GM12878 (cell line): ENCODE measurements around the gene PHF20. TPM values are rescaled to one million over a fixed set of nuclear protein-coding genes. Genes with fewer than 3 reads are reported as not detected.

Experiments
- CBFB ChIP-seq: IDR thresholded peaks from 2 replicates; pipeline ENCODE4 v1.6.1; 2016; ENCODE audit warnings: antibody characterized with exemption, low read depth
- CBX5 ChIP-seq: sonication (generic); IDR thresholded peaks from 2 replicates; pipeline ENCODE4 v1.6.1; 2016; ENCODE audit warnings: low read depth, moderate library complexity, mild to moderate bottlenecking, inconsistent platforms
- CHD2 ChIP-seq: IDR thresholded peaks from 2 replicates; pipeline ENCODE4 v1.6.1; 2011; ENCODE audit warnings: low read depth, low read length, improper control_type of control experiment, borderline replicate concordance
- CREB1 ChIP-seq: IDR thresholded peaks from 2 replicates; pipeline ENCODE4 v1.6.1; 2012; ENCODE audit warnings: low read depth, mild to moderate bottlenecking, inconsistent platforms
- NBN ChIP-seq: fragments of 450-650 bp; IDR thresholded peaks from 2 replicates; pipeline ENCODE4 v1.6.1; 2016
- NR2C1 ChIP-seq: fragments of 450-650 bp; IDR thresholded peaks from 2 replicates; pipeline ENCODE4 v1.6.1; 2017; ENCODE audit warnings: antibody characterized with exemption, mild to moderate bottlenecking, moderate library complexity
- PAX5 ChIP-seq: IDR thresholded peaks from 2 replicates; pipeline ENCODE4 v1.6.1; 2011; ENCODE audit warnings: low read depth, low read length, borderline replicate concordance
- PAX8 ChIP-seq: fragments of 450-650 bp; IDR thresholded peaks from 2 replicates; pipeline ENCODE4 v1.6.1; 2017; ENCODE audit warnings: mild to moderate bottlenecking, moderate library complexity
- RELA ChIP-seq: fragments of 450-650 bp; IDR thresholded peaks from 2 replicates; pipeline ENCODE4 v1.8.0; 2014; ENCODE audit warnings: borderline replicate concordance; ENCODE audit not compliant: partially characterized antibody
- RFX5 ChIP-seq: IDR thresholded peaks from 2 replicates; pipeline ENCODE4 v1.6.1; 2011; ENCODE audit warnings: low read depth, low read length, improper control_type of control experiment
- SMAD1 ChIP-seq: fragments of 450-650 bp; IDR thresholded peaks from 2 replicates; pipeline ENCODE4 v1.6.1; 2018; ENCODE audit warnings: mild to moderate bottlenecking, low read depth; ENCODE audit not compliant: partially characterized antibody
- SRF ChIP-seq, 2 experiments: IDR thresholded peaks; 2 replicates each; pipeline ENCODE4 v1.6.1; 2011; ENCODE audit warnings: low read depth in 2 of 2, low read length in 2 of 2, mild to moderate bottlenecking in 1 of 2, moderate library complexity in 1 of 2
- TAF1 ChIP-seq: IDR thresholded peaks from 2 replicates; pipeline ENCODE4 v1.6.1; 2011; ENCODE audit warnings: mild to moderate bottlenecking, low read depth, low read length, borderline replicate concordance
- TARDBP ChIP-seq: IDR thresholded peaks from 2 replicates; pipeline ENCODE4 v1.6.1; 2016; ENCODE audit warnings: borderline replicate concordance
- TBL1XR1 ChIP-seq: IDR thresholded peaks from 2 replicates; pipeline ENCODE4 v1.6.1; 2012; ENCODE audit warnings: low read depth, low read length, improper control_type of control experiment
- USF1 ChIP-seq: IDR thresholded peaks from 2 replicates; pipeline ENCODE4 v1.6.1; 2011; ENCODE audit warnings: borderline replicate concordance, low read depth, mild to moderate bottlenecking, moderate library complexity, mixed read lengths, low read length; ENCODE audit not compliant: insufficient read depth; ENCODE audit errors: extremely low read length
- YY1 ChIP-seq: IDR thresholded peaks from 2 replicates; pipeline ENCODE4 v1.6.1; 2011; ENCODE audit warnings: low read depth, mild to moderate bottlenecking, low read length
- polyA plus RNA-seq, 11 experiments: library from polyadenylated mRNA; depleted of rRNA in 4 of 11; unstranded in 6 of 11; stranded (reverse) in 5 of 11; fragments of >200 nt; fragmentation: Nextera tagmentation in 4 of 11; fragmentation: Illumina TruSeq in 1 of 11; extraction: Ambion mirVana in 4 of 11; extraction: Trizol in 1 of 11; gene quantifications; 1 replicate in 1 of 11; 2 replicates in 10 of 11; pipeline versions ENCODE4 v1.2.1 to v1.2.3, GENCODE V29; 2011 to 2016; ENCODE audit warnings: inconsistent platforms in 2 of 11, missing spikeins in 2 of 11, low read depth in 1 of 11
- total RNA-seq, 4 experiments: library from RNA; depleted of rRNA in 3 of 4; stranded (reverse); fragments of >200 nt in 3 of 4; fragmentation: Illumina TruSeq in 1 of 4; extraction: Trizol in 1 of 4; gene quantifications; 2 replicates each; pipeline versions ENCODE4 v1.2.1 to v1.2.3, GENCODE V29; 2013 to 2021
- TF ChIP-seq, protein P1 (sequence below): fragments of 450-650 bp; IDR thresholded peaks from 2 replicates; pipeline ENCODE4 v1.6.1; 2018; ENCODE audit warnings: borderline replicate concordance, mild to moderate bottlenecking; ENCODE audit not compliant: partially characterized antibody
- TF ChIP-seq, protein P2 (sequence below): fragments of 450-650 bp; IDR thresholded peaks from 2 replicates; pipeline ENCODE4 v1.6.1; 2016; ENCODE audit warnings: mild to moderate bottlenecking, moderate library complexity, borderline replicate concordance
- TF ChIP-seq, protein P3 (sequence below): IDR thresholded peaks from 2 replicates; pipeline ENCODE4 v1.6.1; 2011; ENCODE audit warnings: low read depth, mild to moderate bottlenecking, low read length, moderate library complexity, borderline replicate concordance; ENCODE audit errors: extremely low read depth
- TF ChIP-seq, protein P4 (sequence below): IDR thresholded peaks from 2 replicates; pipeline ENCODE4 v1.6.1; 2011; ENCODE audit warnings: mild to moderate bottlenecking, low read depth, low read length, moderate library complexity; ENCODE audit not compliant: insufficient replicate concordance

PHF20 gene
- total and polyA plus RNA-seq, 10 of the 15 experiments (the other 5 are each of a cell fraction or from before 2014, with no cell fraction given) = 31.6 to 91.2 (median 46.8) TPM

DNA sequence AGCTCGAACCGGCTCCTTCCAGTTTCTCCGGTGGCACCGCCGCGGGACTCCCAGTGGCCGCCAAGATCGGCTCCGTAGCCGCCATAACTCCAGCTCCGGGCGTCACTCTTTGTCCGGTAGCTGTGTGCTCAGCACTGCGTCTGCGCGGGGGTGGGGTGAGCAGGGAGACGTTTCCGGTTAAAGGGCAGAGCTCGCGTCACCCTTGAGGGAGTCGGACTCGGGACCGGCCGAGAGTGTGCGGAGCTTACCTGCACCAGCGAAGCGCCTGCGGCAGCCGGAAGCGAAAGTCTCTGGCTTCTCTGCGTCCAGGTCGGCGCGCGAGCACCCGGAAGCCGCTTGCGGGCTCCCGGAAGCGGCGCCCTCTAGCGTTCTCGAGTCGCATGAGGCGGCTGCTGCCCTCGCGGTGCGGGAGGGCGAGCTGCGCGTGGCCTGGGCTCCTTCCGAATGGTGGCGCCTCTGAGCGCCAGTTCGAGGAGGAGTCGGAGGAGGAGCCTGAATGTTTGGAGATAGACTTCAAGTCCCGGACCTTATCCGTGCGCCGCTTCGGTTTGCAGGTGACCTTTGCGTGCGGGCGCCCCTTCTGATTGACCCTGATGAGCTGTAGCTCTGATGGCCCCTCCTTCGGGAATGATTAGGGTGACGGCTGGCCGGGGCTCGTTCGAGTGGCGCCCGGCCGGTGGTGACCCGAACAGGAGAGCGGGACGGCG is 182.5 kb downstream of the PHF20 start, which contains the start of gene SCAND1 (continued):
- TF ChIP-seq, protein P1, sequence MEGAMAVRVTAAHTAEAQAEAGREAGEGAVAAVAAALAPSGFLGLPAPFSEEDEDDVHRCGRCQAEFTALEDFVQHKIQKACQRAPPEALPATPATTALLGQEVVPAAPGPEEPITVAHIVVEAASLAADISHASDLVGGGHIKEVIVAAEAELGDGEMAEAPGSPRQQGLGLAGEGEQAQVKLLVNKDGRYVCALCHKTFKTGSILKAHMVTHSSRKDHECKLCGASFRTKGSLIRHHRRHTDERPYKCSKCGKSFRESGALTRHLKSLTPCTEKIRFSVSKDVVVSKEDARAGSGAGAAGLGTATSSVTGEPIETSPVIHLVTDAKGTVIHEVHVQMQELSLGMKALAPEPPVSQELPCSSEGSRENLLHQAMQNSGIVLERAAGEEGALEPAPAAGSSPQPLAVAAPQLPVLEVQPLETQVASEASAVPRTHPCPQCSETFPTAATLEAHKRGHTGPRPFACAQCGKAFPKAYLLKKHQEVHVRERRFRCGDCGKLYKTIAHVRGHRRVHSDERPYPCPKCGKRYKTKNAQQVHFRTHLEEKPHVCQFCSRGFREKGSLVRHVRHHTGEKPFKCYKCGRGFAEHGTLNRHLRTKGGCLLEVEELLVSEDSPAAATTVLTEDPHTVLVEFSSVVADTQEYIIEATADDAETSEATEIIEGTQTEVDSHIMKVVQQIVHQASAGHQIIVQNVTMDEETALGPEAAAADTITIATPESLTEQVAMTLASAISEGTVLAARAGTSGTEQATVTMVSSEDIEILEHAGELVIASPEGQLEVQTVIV = peak; percentile 80
- TF ChIP-seq NBN (peak; percentile 79), SMAD1 (no peak), CBX5 (peak; percentile 91), PAX8 (no peak), TBL1XR1 (peak; percentile 70), YY1 (peak; percentile 96), USF1 (no peak), SRF (IDR thresholded peaks at IDR 0.05; ENCODE audit: low read depth in 2 of 2, low read length in 2 of 2) (peak in 1 of 2 experiments; percentile 83; a peak in 3 of 4 replicates), NR2C1 (peak; percentile 87), PAX5 (peak; percentile 84), RELA (peak; percentile 74), TAF1 (peak; percentile 93), CREB1 (peak; percentile 84), CHD2 (peak; percentile 81), CBFB (peak; percentile 71; the same call in 1 of the 2 replicates), TARDBP (no peak; the same call in 1 of the 2 replicates), RFX5 (no peak; the same call in 1 of the 2 replicates)
- TF ChIP-seq, protein P2, sequence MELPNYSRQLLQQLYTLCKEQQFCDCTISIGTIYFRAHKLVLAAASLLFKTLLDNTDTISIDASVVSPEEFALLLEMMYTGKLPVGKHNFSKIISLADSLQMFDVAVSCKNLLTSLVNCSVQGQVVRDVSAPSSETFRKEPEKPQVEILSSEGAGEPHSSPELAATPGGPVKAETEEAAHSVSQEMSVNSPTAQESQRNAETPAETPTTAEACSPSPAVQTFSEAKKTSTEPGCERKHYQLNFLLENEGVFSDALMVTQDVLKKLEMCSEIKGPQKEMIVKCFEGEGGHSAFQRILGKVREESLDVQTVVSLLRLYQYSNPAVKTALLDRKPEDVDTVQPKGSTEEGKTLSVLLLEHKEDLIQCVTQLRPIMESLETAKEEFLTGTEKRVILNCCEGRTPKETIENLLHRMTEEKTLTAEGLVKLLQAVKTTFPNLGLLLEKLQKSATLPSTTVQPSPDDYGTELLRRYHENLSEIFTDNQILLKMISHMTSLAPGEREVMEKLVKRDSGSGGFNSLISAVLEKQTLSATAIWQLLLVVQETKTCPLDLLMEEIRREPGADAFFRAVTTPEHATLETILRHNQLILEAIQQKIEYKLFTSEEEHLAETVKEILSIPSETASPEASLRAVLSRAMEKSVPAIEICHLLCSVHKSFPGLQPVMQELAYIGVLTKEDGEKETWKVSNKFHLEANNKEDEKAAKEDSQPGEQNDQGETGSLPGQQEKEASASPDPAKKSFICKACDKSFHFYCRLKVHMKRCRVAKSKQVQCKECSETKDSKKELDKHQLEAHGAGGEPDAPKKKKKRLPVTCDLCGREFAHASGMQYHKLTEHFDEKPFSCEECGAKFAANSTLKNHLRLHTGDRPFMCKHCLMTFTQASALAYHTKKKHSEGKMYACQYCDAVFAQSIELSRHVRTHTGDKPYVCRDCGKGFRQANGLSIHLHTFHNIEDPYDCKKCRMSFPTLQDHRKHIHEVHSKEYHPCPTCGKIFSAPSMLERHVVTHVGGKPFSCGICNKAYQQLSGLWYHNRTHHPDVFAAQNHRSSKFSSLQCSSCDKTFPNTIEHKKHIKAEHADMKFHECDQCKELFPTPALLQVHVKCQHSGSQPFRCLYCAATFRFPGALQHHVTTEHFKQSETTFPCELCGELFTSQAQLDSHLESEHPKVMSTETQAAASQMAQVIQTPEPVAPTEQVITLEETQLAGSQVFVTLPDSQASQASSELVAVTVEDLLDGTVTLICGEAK = peak; percentile 98
- TF ChIP-seq, protein P3, sequence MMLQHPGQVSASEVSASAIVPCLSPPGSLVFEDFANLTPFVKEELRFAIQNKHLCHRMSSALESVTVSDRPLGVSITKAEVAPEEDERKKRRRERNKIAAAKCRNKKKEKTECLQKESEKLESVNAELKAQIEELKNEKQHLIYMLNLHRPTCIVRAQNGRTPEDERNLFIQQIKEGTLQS = 0 out of 2 replicates have a peak, but pooled peaks have one; percentile 48
- TF ChIP-seq, protein P4, sequence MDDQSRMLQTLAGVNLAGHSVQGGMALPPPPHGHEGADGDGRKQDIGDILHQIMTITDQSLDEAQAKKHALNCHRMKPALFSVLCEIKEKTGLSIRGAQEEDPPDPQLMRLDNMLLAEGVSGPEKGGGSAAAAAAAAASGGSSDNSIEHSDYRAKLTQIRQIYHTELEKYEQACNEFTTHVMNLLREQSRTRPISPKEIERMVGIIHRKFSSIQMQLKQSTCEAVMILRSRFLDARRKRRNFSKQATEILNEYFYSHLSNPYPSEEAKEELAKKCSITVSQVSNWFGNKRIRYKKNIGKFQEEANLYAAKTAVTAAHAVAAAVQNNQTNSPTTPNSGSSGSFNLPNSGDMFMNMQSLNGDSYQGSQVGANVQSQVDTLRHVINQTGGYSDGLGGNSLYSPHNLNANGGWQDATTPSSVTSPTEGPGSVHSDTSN = no peak
